Immature natural killer cell (primary cell): ENCODE results near the gene P2RX7. TPM values are rescaled to one million over a fixed set of nuclear protein-coding genes. Genes with fewer than 3 reads are reported as not detected.

Experiments
- DNase-seq, 3 donors: peaks; one replicate each; pipeline ENCODE4 v3.0.0; 2022; ENCODE audit warnings: mixed read lengths in 1 of 3
- H3K27ac Mint-ChIP-seq, 6 donors: one replicate each; pipeline ENCODE4 v1.8.0; 2020; ENCODE audit warnings: mixed read lengths in 6 of 6, mild to moderate bottlenecking in 5 of 6, inconsistent platforms in 4 of 6, moderate library complexity in 3 of 6
- H3K27me3 Mint-ChIP-seq, 3 donors: one replicate each; pipeline ENCODE4 v1.8.0; 2020 to 2021; ENCODE audit warnings: low read depth in 3 of 3, mild to moderate bottlenecking in 3 of 3, mixed read lengths in 3 of 3, moderate library complexity in 3 of 3, inconsistent platforms in 1 of 3
- H3K36me3 Mint-ChIP-seq, 3 donors: one replicate each; pipeline ENCODE4 v1.8.0; 2020; ENCODE audit warnings: mixed read lengths in 3 of 3, inconsistent platforms in 2 of 3, mild to moderate bottlenecking in 2 of 3
- H3K4me1 Mint-ChIP-seq, 2 donors: one replicate each; pipeline ENCODE4 v1.8.0; 2020; ENCODE audit warnings: inconsistent platforms in 2 of 2, mild to moderate bottlenecking in 2 of 2, mixed read lengths in 2 of 2, moderate library complexity in 1 of 2
- H3K4me3 Mint-ChIP-seq, 5 donors: one replicate each; pipeline ENCODE4 v1.8.0; 2020; ENCODE audit warnings: mild to moderate bottlenecking in 5 of 5, mixed read lengths in 5 of 5, inconsistent platforms in 3 of 5, moderate library complexity in 3 of 5
- H3K9me3 Mint-ChIP-seq, 6 donors: one replicate each; pipeline ENCODE4 v1.8.0; 2020; ENCODE audit warnings: mild to moderate bottlenecking in 6 of 6, mixed read lengths in 6 of 6, inconsistent platforms in 4 of 6, moderate library complexity in 3 of 6
- polyA plus RNA-seq, 3 donors: library from polyadenylated mRNA; unstranded; fragments of 300-500 nt; fragmentation: Illumina TruSeq; gene quantifications; one replicate each; pipeline ENCODE4 v1.2.3, GENCODE V29; 2021

P2RX7 gene
- polyA plus RNA-seq, 3 donors from 2014 or later, result 7.5 to 17.4 (median 12.9) TPM

GRCh38 chr12:121093487-121093891, 39.2 kb upstream of the P2RX7 start:
- no peaks in the 10 kb centered on the region for H3K9me3 Mint-ChIP-seq
- H3K4me1 Mint-ChIP-seq, result peaks cover 52 to 59% of the 10 kb centered on the region in 2 donors
- H3K36me3 Mint-ChIP-seq, result no peaks in the 10 kb centered on the region
- DNase-seq, result no peak
- H3K27me3 Mint-ChIP-seq, result peaks cover 4 to 7% (median 5%) of the 10 kb centered on the region in 3 donors
- H3K27ac Mint-ChIP-seq, result peak overlapping the region in 4 of 6 donors; percentile 81 to 90 (median 86)
- peak overlapping the region; percentile 75 to 86 (median 83) for H3K4me3 Mint-ChIP-seq

DNA sequence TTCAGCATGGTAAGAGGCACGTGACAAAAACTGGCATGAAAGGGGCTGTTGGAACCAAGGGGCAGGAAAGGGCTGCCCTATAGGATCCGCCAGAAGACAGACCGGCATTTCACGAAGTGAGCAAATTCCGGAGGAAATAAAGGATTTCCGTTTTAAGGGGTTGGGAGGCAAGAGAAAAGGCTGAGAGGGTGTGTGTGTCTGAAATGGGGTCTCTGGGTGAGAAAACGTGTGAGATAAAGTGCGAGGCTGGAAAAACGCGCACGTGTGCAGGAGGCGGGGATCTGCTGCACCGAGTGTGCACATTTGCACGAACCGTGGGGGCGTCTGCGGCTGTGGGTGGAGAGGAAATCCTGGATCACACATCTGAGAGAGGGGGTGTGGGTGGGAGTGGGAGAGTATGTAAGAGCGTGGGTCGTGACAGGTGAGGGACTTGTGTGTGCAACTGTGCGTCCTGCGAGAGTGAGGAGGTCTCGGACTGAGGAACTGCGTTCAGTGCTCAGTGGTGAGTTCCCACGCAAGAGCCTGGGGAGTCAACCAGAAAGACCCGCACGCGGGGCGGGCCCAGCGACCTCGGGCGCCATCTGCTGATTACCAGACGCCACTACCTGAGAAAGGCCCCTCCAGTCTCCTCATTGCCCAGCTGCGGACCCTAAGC, 37.0 kb upstream of the P2RX7 start:
- Mint-ChIP-seq H3K36me3 (peaks cover 0 to 5% (median 3%) of the 10 kb centered on the region in 3 donors), H3K9me3 (peaks cover 0 to 8% (median under 1%) of the 10 kb centered on the region in 6 donors), H3K27ac (peak overlapping the region; percentile 44 to 89 (median 70)), H3K27me3 (peaks cover 2 to 10% (median 4%) of the 10 kb centered on the region in 3 donors), H3K4me3 (peak overlapping the region; percentile 82 to 91 (median 85)), H3K4me1 (peaks cover 48 to 56% of the 10 kb centered on the region in 2 donors)
- peak; percentile 73 to 79 (median 76) for DNase-seq

DNA sequence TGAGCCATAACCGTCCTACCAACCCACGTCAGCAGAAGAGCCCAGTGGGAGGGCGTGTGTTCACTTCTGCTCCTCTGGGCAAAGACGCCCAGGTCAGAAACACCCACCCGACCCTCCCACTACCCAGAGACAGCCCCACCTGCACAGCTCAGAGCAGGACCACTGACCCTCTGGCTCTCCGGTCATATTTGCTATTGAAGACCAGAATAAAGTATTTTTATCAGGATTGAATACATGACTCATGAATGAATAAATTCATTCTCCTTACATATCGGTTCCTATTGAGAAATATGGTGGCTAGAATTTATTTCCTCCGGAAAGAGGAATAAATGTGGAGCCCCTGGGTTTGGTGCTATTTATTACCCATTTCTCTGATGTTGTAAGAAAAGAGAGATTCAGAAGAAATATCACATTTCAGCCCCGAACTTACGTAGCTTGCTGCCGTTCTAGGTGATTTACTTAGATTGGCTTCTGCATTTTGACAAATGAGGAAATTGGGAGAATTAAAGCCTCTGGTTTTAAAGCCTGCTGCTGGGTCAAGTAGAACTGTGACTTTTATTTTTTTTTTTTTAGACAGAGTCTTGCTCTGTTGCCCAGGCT, 36.4 kb upstream of the P2RX7 start:
- no peak for DNase-seq
- Mint-ChIP-seq H3K27me3 (peaks cover 2 to 10% (median 4%) of the 10 kb centered on the region in 3 donors), H3K9me3 (peaks cover 0 to 8% (median 2%) of the 10 kb centered on the region in 6 donors), H3K36me3 (peaks cover 0 to 5% (median 3%) of the 10 kb centered on the region in 3 donors), H3K4me1 (peaks cover 43 to 50% of the 10 kb centered on the region in 2 donors), H3K4me3 (peak overlapping the region; percentile 82 to 91 (median 85)), H3K27ac (peak overlapping the region in 5 of 6 donors; percentile 44 to 89 (median 77))

DNA sequence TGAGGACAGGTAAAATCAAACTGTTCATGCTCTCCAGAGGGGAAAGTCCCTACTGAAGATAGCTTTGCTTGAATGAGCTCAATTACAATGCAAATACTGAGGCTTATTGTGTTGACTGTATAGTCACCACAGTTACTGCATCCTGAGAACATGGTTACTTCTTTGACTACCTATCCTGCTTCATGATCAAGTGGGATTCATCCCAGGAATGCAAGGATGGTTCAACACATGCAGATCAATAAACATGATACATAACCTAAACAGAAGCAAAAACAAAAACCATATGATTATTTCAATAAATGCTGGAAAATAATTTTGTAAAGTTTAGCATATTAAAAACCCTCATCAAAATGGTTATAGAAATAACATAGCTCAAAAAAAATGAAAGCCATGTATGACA, 32.9 kb upstream of the P2RX7 start:
- Mint-ChIP-seq H3K27me3 (peaks cover 0 to 8% (median 0%) of the 10 kb centered on the region in 3 donors), H3K27ac (no peak overlapping the region), H3K4me3 (no peak overlapping the region), H3K9me3 (peaks cover 0 to 8% (median 2%) of the 10 kb centered on the region in 6 donors), H3K4me1 (peaks cover 14 to 19% of the 10 kb centered on the region in 2 donors), H3K36me3 (peaks cover 0 to 5% (median 3%) of the 10 kb centered on the region in 3 donors)
- no peak for DNase-seq

GRCh38 chr12:121102307-121102706, 30.4 kb upstream of the P2RX7 start:
- peaks cover 0 to 3% (median 0%) of the 10 kb centered on the region in 3 donors for H3K27me3 Mint-ChIP-seq
- H3K4me3 Mint-ChIP-seq, result no peak overlapping the region
- H3K36me3 Mint-ChIP-seq, result peaks cover 0 to 5% (median 3%) of the 10 kb centered on the region in 3 donors
- peaks cover 0 to 8% (median 2%) of the 10 kb centered on the region in 6 donors for H3K9me3 Mint-ChIP-seq
- no peak overlapping the region for H3K27ac Mint-ChIP-seq
- no peaks in the 10 kb centered on the region for H3K4me1 Mint-ChIP-seq
- no peak for DNase-seq

DNA sequence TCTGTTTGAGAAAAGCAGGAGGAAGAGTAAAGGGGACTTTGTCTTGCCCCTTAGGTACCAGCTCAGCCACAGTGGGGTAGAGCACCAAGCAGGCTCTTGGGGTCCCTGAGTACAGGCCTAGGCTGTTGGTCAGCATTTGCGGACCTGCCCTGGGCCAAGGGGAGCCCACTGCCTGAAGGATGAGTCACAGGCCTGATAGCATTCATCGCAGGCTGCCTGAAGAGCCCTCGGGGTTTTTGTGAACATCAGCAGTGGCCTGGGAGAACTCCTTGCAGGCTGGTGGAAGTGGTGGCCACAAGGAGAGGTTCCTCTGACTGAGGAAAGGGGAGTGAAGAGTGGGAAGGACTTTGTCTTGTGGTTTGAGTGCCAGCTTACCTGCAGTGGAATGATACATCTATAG, 25.0 kb upstream of the P2RX7 start:
- Mint-ChIP-seq H3K4me3 (no peak overlapping the region), H3K4me1 (peaks cover 0 to 6% of the 10 kb centered on the region in 2 donors), H3K27ac (no peak overlapping the region), H3K9me3 (peaks cover 0 to 1% (median 0%) of the 10 kb centered on the region in 6 donors), H3K27me3 (no peaks in the 10 kb centered on the region), H3K36me3 (no peaks in the 10 kb centered on the region)
- DNase-seq, result no peak

DNA sequence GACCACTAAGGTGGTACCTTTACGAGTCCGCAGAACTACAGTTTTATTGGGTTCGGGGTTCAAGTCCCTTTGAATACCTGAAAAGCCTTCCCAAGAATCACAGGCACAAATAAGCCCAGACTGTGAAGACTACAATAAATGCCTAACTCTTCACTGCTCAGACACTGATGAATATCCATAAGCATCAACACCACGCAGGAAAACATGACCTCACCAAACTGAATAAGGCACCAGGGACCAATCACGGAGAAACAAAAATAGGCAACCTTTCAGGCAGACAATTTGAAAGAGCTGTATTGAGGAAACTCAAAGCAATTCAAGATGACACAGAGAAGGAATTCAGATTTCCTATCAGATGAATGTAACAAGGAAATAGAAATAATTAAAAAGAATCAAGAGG, 24.2 kb upstream of the P2RX7 start:
- no peak overlapping the region for H3K27ac Mint-ChIP-seq
- H3K36me3 Mint-ChIP-seq, result no peaks in the 10 kb centered on the region
- H3K9me3 Mint-ChIP-seq, result peaks cover 0 to 1% (median 0%) of the 10 kb centered on the region in 6 donors
- no peak overlapping the region for H3K4me3 Mint-ChIP-seq
- no peak for DNase-seq
- peaks cover 0 to 6% of the 10 kb centered on the region in 2 donors for H3K4me1 Mint-ChIP-seq
- H3K27me3 Mint-ChIP-seq, result peaks cover 0 to under 1% (median 0%) of the 10 kb centered on the region in 3 donors

DNA sequence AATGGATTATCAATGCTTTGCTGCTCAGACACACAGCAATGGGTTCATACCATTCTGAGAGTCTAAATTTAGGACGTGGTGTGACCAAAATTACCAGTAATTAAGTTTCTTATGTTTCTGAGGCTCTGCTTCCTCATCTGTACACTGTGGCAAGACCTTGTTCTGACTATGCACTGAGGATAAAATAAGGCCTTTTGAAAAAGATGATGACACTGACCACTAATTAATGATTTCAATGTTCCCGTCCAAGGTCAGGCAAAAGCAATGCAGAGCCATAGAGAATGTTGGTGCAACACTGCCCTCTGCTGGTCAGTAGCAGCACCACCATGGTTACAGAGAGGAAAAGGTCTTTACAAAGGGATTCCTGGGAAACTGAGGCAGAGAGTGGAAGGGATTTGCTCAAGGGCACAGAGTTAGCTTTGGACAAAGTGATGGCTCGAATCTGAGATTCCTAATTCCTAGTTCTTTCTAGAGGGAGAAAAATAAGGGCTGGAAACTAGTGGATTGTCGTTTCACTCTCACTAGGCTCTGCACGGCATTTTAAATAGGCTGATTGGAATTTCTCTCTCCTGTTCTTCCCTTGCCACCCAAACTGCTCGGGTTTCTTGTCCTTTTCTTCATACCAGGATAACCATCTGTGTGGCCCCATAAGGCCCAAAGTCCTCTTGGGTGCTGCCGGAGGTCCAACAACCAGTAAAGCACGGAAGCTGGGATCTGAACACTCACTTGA, 22.3 kb upstream of the P2RX7 start:
- H3K4me3 Mint-ChIP-seq, result no peak overlapping the region
- H3K9me3 Mint-ChIP-seq, result no peaks in the 10 kb centered on the region
- DNase-seq, result peak; percentile 54 to 63 (median 55)
- H3K4me1 Mint-ChIP-seq, result peaks cover 0 to 6% of the 10 kb centered on the region in 2 donors
- peak overlapping the region in 2 of 6 donors; percentile 51 for H3K27ac Mint-ChIP-seq
- H3K36me3 Mint-ChIP-seq, result no peaks in the 10 kb centered on the region
- H3K27me3 Mint-ChIP-seq, result peaks cover 0 to 2% (median 0%) of the 10 kb centered on the region in 3 donors

DNA sequence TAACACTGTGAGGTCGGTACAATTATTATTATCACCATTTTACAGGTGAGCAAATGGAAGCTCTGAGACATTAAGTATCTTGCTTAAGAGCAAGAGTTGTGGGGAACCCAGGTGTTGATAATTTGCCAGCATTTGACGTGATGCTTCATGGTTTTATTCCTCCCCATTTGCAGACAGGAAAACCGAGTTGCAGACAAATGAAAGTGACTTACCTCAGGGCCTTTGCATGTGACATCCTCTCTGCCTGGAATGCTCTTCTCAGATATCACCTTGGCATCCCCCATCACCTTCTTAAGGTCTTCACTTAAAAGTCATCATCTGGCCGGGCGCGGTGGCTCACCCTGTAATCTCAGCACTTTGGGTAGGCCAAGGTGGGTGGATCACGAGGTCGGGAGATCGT, 21.0 kb upstream of the P2RX7 start:
- DNase-seq, result no peak
- no peak overlapping the region for H3K4me3 Mint-ChIP-seq
- no peaks in the 10 kb centered on the region for H3K36me3 Mint-ChIP-seq
- no peak overlapping the region for H3K27ac Mint-ChIP-seq
- H3K9me3 Mint-ChIP-seq, result no peaks in the 10 kb centered on the region
- H3K27me3 Mint-ChIP-seq, result peaks cover 1 to 2% (median 1%) of the 10 kb centered on the region in 3 donors
- peaks cover 0 to 6% of the 10 kb centered on the region in 2 donors for H3K4me1 Mint-ChIP-seq

- Mint-ChIP-seq H3K4me3 (no peak overlapping the region), H3K27ac (no peak overlapping the region), H3K4me1 (peaks cover 0 to 6% of the 10 kb centered on the region in 2 donors), H3K9me3 (no peaks in the 10 kb centered on the region), H3K27me3 (peaks cover 2% of the 10 kb centered on the region in 3 donors), H3K36me3 (no peaks in the 10 kb centered on the region)
- no peak for DNase-seq
These were observed 20.2 kb upstream of the P2RX7 start for GRCh38 chr12:121112496-121112895.

- H3K27me3 Mint-ChIP-seq, result peaks cover 2% of the 10 kb centered on the region in 3 donors
- H3K9me3 Mint-ChIP-seq, result no peaks in the 10 kb centered on the region
- peak overlapping the region in 1 of 6 donors; percentile 10 for H3K27ac Mint-ChIP-seq
- no peak for DNase-seq
- no peak overlapping the region for H3K4me3 Mint-ChIP-seq
- H3K4me1 Mint-ChIP-seq, result peaks cover 0 to 6% of the 10 kb centered on the region in 2 donors
- H3K36me3 Mint-ChIP-seq, result no peaks in the 10 kb centered on the region
These were observed 19.6 kb upstream of the P2RX7 start for GRCh38 chr12:121113057-121113456.

GRCh38 chr12:121114019-121114639, 18.5 kb upstream of the P2RX7 start:
- H3K27me3 Mint-ChIP-seq, result peaks cover 2% of the 10 kb centered on the region in 3 donors
- no peak for DNase-seq
- no peak overlapping the region for H3K4me3 Mint-ChIP-seq
- no peak overlapping the region for H3K27ac Mint-ChIP-seq
- no peaks in the 10 kb centered on the region for H3K36me3 Mint-ChIP-seq
- peaks cover 0 to 6% of the 10 kb centered on the region in 2 donors for H3K4me1 Mint-ChIP-seq
- H3K9me3 Mint-ChIP-seq, result no peaks in the 10 kb centered on the region

DNA sequence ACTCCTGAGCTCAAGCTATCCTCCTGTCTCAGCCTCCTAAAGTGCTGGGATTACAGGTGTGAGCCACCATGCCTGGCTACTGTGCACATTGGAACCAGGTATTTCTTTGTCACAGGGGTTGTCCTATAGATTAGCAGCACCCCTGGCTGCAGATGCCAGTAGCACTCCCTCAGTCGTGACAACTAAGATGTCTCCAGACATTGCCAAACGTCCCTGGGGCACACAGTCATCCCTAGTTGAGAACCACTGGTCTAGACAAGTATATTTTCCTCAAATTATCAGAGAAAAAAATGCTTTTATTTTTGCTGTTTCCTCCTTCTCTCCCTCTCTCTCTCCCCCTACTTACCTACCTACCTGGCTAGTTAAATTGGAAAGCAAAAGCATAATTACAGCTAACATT, 17.9 kb upstream of the P2RX7 start:
- Mint-ChIP-seq H3K4me3 (no peak overlapping the region), H3K9me3 (no peaks in the 10 kb centered on the region), H3K36me3 (no peaks in the 10 kb centered on the region), H3K4me1 (peaks cover 0 to 6% of the 10 kb centered on the region in 2 donors), H3K27me3 (peaks cover 2% of the 10 kb centered on the region in 3 donors), H3K27ac (no peak overlapping the region)
- no peak for DNase-seq
